Measurements from ENCODE around the gene LIPK.
"Not testable (repeated sequence)": the region's sequence is repeated elsewhere in the genome, so short reads cannot be mapped to it uniquely, and the experiment has no call there.

LIPK gene

GRCh38 chr10:88725798-88726197 is 19.7 kb downstream of the LIPK start:
- TF ChIP-seq CTCF (IDR thresholded peaks at IDR 0.05; ENCODE audit: low read depth, low read length, missing control alignments): no peak
- no peaks in the 10 kb centered on the region for H3K36me3 ChIP-seq (replicated peaks)
- DNase-seq: no peak
- in situ Hi-C loops (cut with HindIII; ENCODE audit: low pct_ligation_motif_present, low sequenced_read_pairs): no loop called here
- H3K4me3 ChIP-seq (ENCODE audit: low read depth, low read length): no peak overlapping the region
- no peaks in the 10 kb centered on the region for H3K27me3 ChIP-seq (replicated peaks)
- H3K27ac ChIP-seq: no peak overlapping the region

- Histone ChIP-seq H3K27me3 (replicated peaks) (no peaks in the 10 kb centered on the region), H3K4me3 (ENCODE audit: low read depth, low read length) (no peak overlapping the region), H3K36me3 (replicated peaks) (no peaks in the 10 kb centered on the region), H3K27ac (no peak overlapping the region)
- no peak for DNase-seq
- peak; percentile 60 for TF ChIP-seq CTCF (IDR thresholded peaks at IDR 0.05; ENCODE audit: low read depth, low read length, missing control alignments)
- in situ Hi-C loops (cut with HindIII; ENCODE audit: low pct_ligation_motif_present, low sequenced_read_pairs): no loop called here
These were observed 22.2 kb downstream of the LIPK start for GRCh38 chr10:88728107-88728763.

GRCh38 chr10:88730864-88731263 is 24.8 kb downstream of the LIPK start:
- DNase-seq: no peak
- in situ Hi-C loops (cut with HindIII; ENCODE audit: low pct_ligation_motif_present, low sequenced_read_pairs): no loop called here
- H3K27ac ChIP-seq: no peak overlapping the region
- no peak for TF ChIP-seq CTCF (IDR thresholded peaks at IDR 0.05; ENCODE audit: low read depth, low read length, missing control alignments)
- H3K36me3 ChIP-seq (replicated peaks): no peaks in the 10 kb centered on the region
- no peaks in the 10 kb centered on the region for H3K27me3 ChIP-seq (replicated peaks)
- H3K4me3 ChIP-seq (ENCODE audit: low read depth, low read length): no peak overlapping the region

GRCh38 chr10:88731296-88731695 is 25.2 kb downstream of the LIPK start:
- Histone ChIP-seq H3K27me3 (replicated peaks) (no peaks in the 10 kb centered on the region), H3K27ac (no peak overlapping the region), H3K4me3 (ENCODE audit: low read depth, low read length) (no peak overlapping the region), H3K36me3 (replicated peaks) (no peaks in the 10 kb centered on the region)
- no peak for DNase-seq
- in situ Hi-C loops (cut with HindIII; ENCODE audit: low pct_ligation_motif_present, low sequenced_read_pairs): no loop called here
- no peak for TF ChIP-seq CTCF (IDR thresholded peaks at IDR 0.05; ENCODE audit: low read depth, low read length, missing control alignments)

- H3K4me3 ChIP-seq (ENCODE audit: low read depth, low read length): no peak overlapping the region
- no peak for TF ChIP-seq CTCF (IDR thresholded peaks at IDR 0.05; ENCODE audit: low read depth, low read length, missing control alignments)
- no peaks in the 10 kb centered on the region for H3K36me3 ChIP-seq (replicated peaks)
- H3K27me3 ChIP-seq (replicated peaks): no peaks in the 10 kb centered on the region
- no peak for DNase-seq
- in situ Hi-C loops (cut with HindIII; ENCODE audit: low pct_ligation_motif_present, low sequenced_read_pairs): no loop called here
- no peak overlapping the region for H3K27ac ChIP-seq
These were observed 27.2 kb downstream of the LIPK start for GRCh38 chr10:88733215-88733614.

GRCh38 chr10:88735661-88736060 is 29.6 kb downstream of the LIPK start:
- H3K27ac ChIP-seq: no peak overlapping the region
- no peaks in the 10 kb centered on the region for H3K27me3 ChIP-seq (replicated peaks)
- no peak for TF ChIP-seq CTCF (IDR thresholded peaks at IDR 0.05; ENCODE audit: low read depth, low read length, missing control alignments)
- no peak for DNase-seq
- no peak overlapping the region for H3K4me3 ChIP-seq (ENCODE audit: low read depth, low read length)
- in situ Hi-C loops (cut with HindIII; ENCODE audit: low pct_ligation_motif_present, low sequenced_read_pairs): no loop called here
- no peaks in the 10 kb centered on the region for H3K36me3 ChIP-seq (replicated peaks)

GRCh38 chr10:88741921-88742320 is 35.9 kb downstream of the LIPK start:
- H3K4me3 ChIP-seq (ENCODE audit: low read depth, low read length); H3K27me3 ChIP-seq (replicated peaks); H3K27ac ChIP-seq; DNase-seq; H3K36me3 ChIP-seq (replicated peaks); in situ Hi-C loops (cut with HindIII; ENCODE audit: low pct_ligation_motif_present, low sequenced_read_pairs): not testable (repeated sequence)

All from brain microvascular endothelial cell (primary cell).